PC-9 (cell line): ENCODE data around the gene TKT.

Experiments
- CTCF ChIP-seq: fragments of 200-600 bp; sonication (generic); conservative IDR thresholded peaks from 2 replicates; pipeline ENCODE4 v1.6.1; 2017; ENCODE audit warnings: mixed run types, antibody characterized with exemption, mild to moderate bottlenecking, moderate library complexity
- EZH2 ChIP-seq: fragments of 200-600 bp; sonication (generic); IDR thresholded peaks from 2 replicates; pipeline ENCODE4 v1.8.0; 2017; ENCODE audit warnings: antibody characterized with exemption, low read depth

DNA sequence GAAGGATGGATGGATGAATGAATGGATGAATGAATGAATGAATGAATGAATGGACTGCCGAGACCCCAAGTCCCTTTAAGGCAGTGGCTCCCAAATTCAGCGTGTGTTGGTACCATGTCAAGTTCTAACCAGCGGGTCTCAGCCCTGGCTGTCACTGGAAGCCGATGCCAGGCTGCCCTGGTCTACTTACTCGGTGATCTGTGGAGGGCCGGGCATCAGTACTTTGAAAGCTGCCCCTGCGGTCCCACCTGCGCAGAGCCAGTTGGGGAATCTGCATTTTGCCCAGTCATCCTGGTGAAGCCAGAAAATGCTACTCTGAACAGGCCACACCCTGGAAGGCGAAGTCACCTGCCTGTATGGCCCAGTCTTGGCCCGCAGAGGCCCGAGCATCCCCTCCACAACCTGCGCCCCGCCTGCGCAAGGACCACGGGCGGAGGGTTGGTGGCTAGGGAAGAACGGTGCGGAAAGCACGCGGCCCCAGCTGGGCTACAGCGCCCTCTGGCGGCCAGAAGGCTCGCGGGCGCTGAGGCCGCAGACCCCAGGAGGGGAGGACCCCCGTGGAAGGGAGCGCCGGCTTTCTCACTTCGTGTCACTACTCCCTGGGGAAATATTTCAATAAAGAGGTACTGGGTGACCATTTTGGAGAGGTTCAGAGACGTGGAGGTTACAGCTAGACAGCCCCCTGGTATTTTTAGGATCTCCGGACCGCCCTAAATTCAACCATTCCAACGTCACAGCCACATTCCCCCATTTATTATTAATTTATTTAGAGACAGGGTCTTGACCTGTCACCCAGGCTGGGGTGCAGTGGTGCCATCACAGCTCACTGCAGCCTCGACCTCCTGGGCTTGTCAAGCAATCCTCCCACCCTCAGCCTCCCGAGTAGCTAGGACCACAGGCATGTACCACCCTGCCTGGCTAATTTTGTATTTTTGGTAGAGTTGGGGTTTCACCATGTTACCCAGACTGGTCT, 59.9 kb downstream of the TKT start:
- TF ChIP-seq CTCF = peak; percentile 93
- no peak for TF ChIP-seq EZH2
